ENCODE data around the gene ASXL1.

ASXL1 gene

GRCh38 chr20:32480371-32481241 lies 122.5 kb downstream of the ASXL1 start:
- Histone ChIP-seq H2BK5ac (ENCODE audit: low read depth, low read length, poor library complexity) (no peak overlapping the region), H3K18ac (ENCODE audit: low read length) (no peak overlapping the region), H3K14ac (ENCODE audit: low read length) (no peak overlapping the region), H2AK5ac (ENCODE audit: low read length) (no peak overlapping the region), H3K4me1 (ENCODE audit: control insufficient read depth in 1 of 2, insufficient read depth in 2 of 2, low read length in 2 of 2) (peaks cover 31 to 45% of the 10 kb centered on the region in 2 experiments), H2AFZ (ENCODE audit: insufficient read depth, low read length, poor library complexity) (no peak overlapping the region), H4K91ac (ENCODE audit: low read depth, low read length) (no peak overlapping the region), H3K27me3 (ENCODE audit: insufficient read depth, low read length) (no peaks in the 10 kb centered on the region), H3K9ac (ENCODE audit: low read length) (peak overlapping the region; percentile 41), H2BK12ac (ENCODE audit: low read length) (no peak overlapping the region), H3K4me3 (ENCODE audit: low read depth, low read length) (no peak overlapping the region), H3K79me2 (ENCODE audit: control insufficient read depth, insufficient read depth, low read length, poor library complexity) (peaks cover 59% of the 10 kb centered on the region), H4K12ac (ENCODE audit: low read depth, low read length) (no peak overlapping the region), H3K36me3 (ENCODE audit: control insufficient read depth in 1 of 2, insufficient read depth in 2 of 2, low read length in 2 of 2) (peaks cover 14 to 15% of the 10 kb centered on the region in 2 experiments), H3K23ac (ENCODE audit: low read length) (peak overlapping the region; percentile 0), H3K9me3 (ENCODE audit: insufficient read depth, low read depth, low read length) (peaks cover 3% of the 10 kb centered on the region), H2BK120ac (ENCODE audit: insufficient read depth, low read length, poor library complexity) (no peak overlapping the region), H4K8ac (ENCODE audit: low read depth, low read length) (no peak overlapping the region), H3K4ac (ENCODE audit: low read depth, low read length) (peak overlapping the region; percentile 81), H3K79me1 (ENCODE audit: low read length) (peaks cover 26% of the 10 kb centered on the region), H3K4me2 (ENCODE audit: low read length) (peak overlapping the region; percentile 61), H3K27ac (ENCODE audit: low read depth, low read length) (no peak overlapping the region)
- WGBS (ENCODE audit: extremely low coverage, insufficient coverage, insufficient read length) = no CpG with 5 or more reads among the region's 12 CpGs
- no peak for DNase-seq

- Histone ChIP-seq H3K9me3 (ENCODE audit: insufficient read depth, low read depth, low read length) (peaks cover 3% of the 10 kb centered on the region), H3K14ac (ENCODE audit: low read length) (no peak overlapping the region), H2BK120ac (ENCODE audit: insufficient read depth, low read length, poor library complexity) (no peak overlapping the region), H3K9ac (ENCODE audit: low read length) (no peak overlapping the region), H3K18ac (ENCODE audit: low read length) (no peak overlapping the region), H3K4ac (ENCODE audit: low read depth, low read length) (peak overlapping the region; percentile 57), H3K23ac (ENCODE audit: low read length) (no peak overlapping the region), H3K4me2 (ENCODE audit: low read length) (peak overlapping the region; percentile 90), H2AK5ac (ENCODE audit: low read length) (no peak overlapping the region), H2BK5ac (ENCODE audit: low read depth, low read length, poor library complexity) (peak overlapping the region; percentile 18), H3K27ac (ENCODE audit: low read depth, low read length) (peak overlapping the region; percentile 4), H2AFZ (ENCODE audit: insufficient read depth, low read length, poor library complexity) (no peak overlapping the region), H3K27me3 (ENCODE audit: insufficient read depth, low read length) (no peaks in the 10 kb centered on the region), H4K91ac (ENCODE audit: low read depth, low read length) (no peak overlapping the region), H2BK12ac (ENCODE audit: low read length) (no peak overlapping the region), H3K36me3 (ENCODE audit: control insufficient read depth in 1 of 2, insufficient read depth in 2 of 2, low read length in 2 of 2) (peaks cover 14 to 15% of the 10 kb centered on the region in 2 experiments), H3K79me1 (ENCODE audit: low read length) (peaks cover 19% of the 10 kb centered on the region), H4K12ac (ENCODE audit: low read depth, low read length) (no peak overlapping the region), H3K4me3 (ENCODE audit: low read depth, low read length) (no peak overlapping the region), H3K79me2 (ENCODE audit: control insufficient read depth, insufficient read depth, low read length, poor library complexity) (peaks cover 51% of the 10 kb centered on the region), H3K4me1 (ENCODE audit: control insufficient read depth in 1 of 2, insufficient read depth in 2 of 2, low read length in 2 of 2) (peaks cover 22 to 40% of the 10 kb centered on the region in 2 experiments), H4K8ac (ENCODE audit: low read depth, low read length) (no peak overlapping the region)
- no peak for DNase-seq
- WGBS (ENCODE audit: extremely low coverage, insufficient coverage, insufficient read length) = no CpG with 5 or more reads among the region's 13 CpGs
These were observed 123.4 kb downstream of the ASXL1 start for GRCh38 chr20:32481311-32482142.

- WGBS (ENCODE audit: extremely low coverage, insufficient coverage, insufficient read length) = no CpG with 5 or more reads among the region's 9 CpGs
- peak overlapping the region; percentile 76 for H4K8ac ChIP-seq (ENCODE audit: low read depth, low read length)
- H2AK5ac ChIP-seq (ENCODE audit: low read length) = no peak overlapping the region
- peaks cover 47% of the 10 kb centered on the region for H3K79me2 ChIP-seq (ENCODE audit: control insufficient read depth, insufficient read depth, low read length, poor library complexity)
- no peak overlapping the region for H2BK12ac ChIP-seq (ENCODE audit: low read length)
- peak overlapping the region; percentile 52 for H4K12ac ChIP-seq (ENCODE audit: low read depth, low read length)
- H3K9ac ChIP-seq (ENCODE audit: low read length) = peak overlapping the region; percentile 85
- peak overlapping the region; percentile 84 for H4K91ac ChIP-seq (ENCODE audit: low read depth, low read length)
- peak overlapping the region; percentile 84 for H3K18ac ChIP-seq (ENCODE audit: low read length)
- DNase-seq = no peak
- H3K27me3 ChIP-seq (ENCODE audit: insufficient read depth, low read length) = no peaks in the 10 kb centered on the region
- H3K9me3 ChIP-seq (ENCODE audit: insufficient read depth, low read depth, low read length) = peaks cover 3% of the 10 kb centered on the region
- peaks cover 17 to 36% of the 10 kb centered on the region in 2 experiments for H3K4me1 ChIP-seq (ENCODE audit: control insufficient read depth in 1 of 2, insufficient read depth in 2 of 2, low read length in 2 of 2)
- H2BK120ac ChIP-seq (ENCODE audit: insufficient read depth, low read length, poor library complexity) = no peak overlapping the region
- peak overlapping the region; percentile 68 for H3K4ac ChIP-seq (ENCODE audit: low read depth, low read length)
- H3K4me3 ChIP-seq (ENCODE audit: low read depth, low read length) = peak overlapping the region; percentile 88
- H2BK5ac ChIP-seq (ENCODE audit: low read depth, low read length, poor library complexity) = peak overlapping the region; percentile 72
- peak overlapping the region; percentile 68 for H3K27ac ChIP-seq (ENCODE audit: low read depth, low read length)
- H3K4me2 ChIP-seq (ENCODE audit: low read length) = peak overlapping the region; percentile 90
- peaks cover 14 to 15% of the 10 kb centered on the region in 2 experiments for H3K36me3 ChIP-seq (ENCODE audit: control insufficient read depth in 1 of 2, insufficient read depth in 2 of 2, low read length in 2 of 2)
- H3K79me1 ChIP-seq (ENCODE audit: low read length) = peaks cover 19% of the 10 kb centered on the region
- H3K14ac ChIP-seq (ENCODE audit: low read length) = peak overlapping the region; percentile 85
- no peak overlapping the region for H3K23ac ChIP-seq (ENCODE audit: low read length)
- no peak overlapping the region for H2AFZ ChIP-seq (ENCODE audit: insufficient read depth, low read length, poor library complexity)
These were observed 124.0 kb downstream of the ASXL1 start for GRCh38 chr20:32482143-32482441.

- Histone ChIP-seq H3K79me1 (ENCODE audit: low read length) (peaks cover 19% of the 10 kb centered on the region), H3K27me3 (ENCODE audit: insufficient read depth, low read length) (no peaks in the 10 kb centered on the region), H4K12ac (ENCODE audit: low read depth, low read length) (peak overlapping the region; percentile 52), H2BK12ac (ENCODE audit: low read length) (peak overlapping the region; percentile 48), H3K4ac (ENCODE audit: low read depth, low read length) (peak overlapping the region; percentile 68), H3K79me2 (ENCODE audit: control insufficient read depth, insufficient read depth, low read length, poor library complexity) (peaks cover 44% of the 10 kb centered on the region), H3K18ac (ENCODE audit: low read length) (peak overlapping the region; percentile 84), H2AK5ac (ENCODE audit: low read length) (peak overlapping the region; percentile 66), H4K91ac (ENCODE audit: low read depth, low read length) (peak overlapping the region; percentile 84), H2AFZ (ENCODE audit: insufficient read depth, low read length, poor library complexity) (peak overlapping the region; percentile 61), H2BK5ac (ENCODE audit: low read depth, low read length, poor library complexity) (peak overlapping the region; percentile 72), H3K9ac (ENCODE audit: low read length) (peak overlapping the region; percentile 85), H3K27ac (ENCODE audit: low read depth, low read length) (peak overlapping the region; percentile 89), H3K4me1 (ENCODE audit: control insufficient read depth in 1 of 2, insufficient read depth in 2 of 2, low read length in 2 of 2) (peaks cover 13 to 30% of the 10 kb centered on the region in 2 experiments), H3K14ac (ENCODE audit: low read length) (peak overlapping the region; percentile 85), H3K23ac (ENCODE audit: low read length) (no peak overlapping the region), H3K4me3 (ENCODE audit: low read depth, low read length) (peak overlapping the region; percentile 88), H2BK120ac (ENCODE audit: insufficient read depth, low read length, poor library complexity) (peak overlapping the region; percentile 74), H3K36me3 (ENCODE audit: control insufficient read depth in 1 of 2, insufficient read depth in 2 of 2, low read length in 2 of 2) (peaks cover 14 to 15% of the 10 kb centered on the region in 2 experiments), H3K4me2 (ENCODE audit: low read length) (peak overlapping the region; percentile 90), H3K9me3 (ENCODE audit: insufficient read depth, low read depth, low read length) (peaks cover 3% of the 10 kb centered on the region), H4K8ac (ENCODE audit: low read depth, low read length) (peak overlapping the region; percentile 76)
- peak in 1 of 2 donors; percentile 34 for DNase-seq
- no CpG with 5 or more reads among the region's 82 CpGs for WGBS (ENCODE audit: extremely low coverage, insufficient coverage, insufficient read length)
These were observed 124.5 kb downstream of the ASXL1 start for GRCh38 chr20:32482442-32483261.

Measured in trophoblast cell (in vitro differentiated cells and primary cell).